Upper lobe of right lung (tissue), 1 donor: Measurements from ENCODE around the gene RBM23. TPM values are rescaled to one million over a fixed set of nuclear protein-coding genes. Genes with fewer than 3 reads are reported as not detected.
"Not testable (repeated sequence)": the region's sequence is repeated elsewhere in the genome, so short reads cannot be mapped to it uniquely, and the experiment has no call there.

Experiments
- ATAC-seq: fragments of 200-7000 bp; cut with Tn5 transposase; one replicate; pipeline ENCODE4 v1.9.1; 2020; ENCODE audit warnings: mild to moderate bottlenecking, moderate library complexity
- DNase-seq: peaks from one replicate; pipeline ENCODE4 v3.0.0-alpha.2; 2020
- H3K27ac ChIP-seq: fragments of 200-600 bp; one replicate; pipeline ENCODE4 v1.8.0; 2022
- H3K27me3 ChIP-seq: fragments of 200-600 bp; one replicate; pipeline ENCODE4 v1.8.0; 2022; ENCODE audit warnings: mild to moderate bottlenecking
- H3K36me3 ChIP-seq: fragments of 200-600 bp; one replicate; pipeline ENCODE4 v1.8.0; 2022
- H3K4me1 ChIP-seq: fragments of 200-600 bp; one replicate; pipeline ENCODE4 v1.8.0; 2022
- H3K4me3 ChIP-seq: fragments of 200-600 bp; one replicate; pipeline ENCODE4 v1.8.0; 2022; ENCODE audit warnings: mild to moderate bottlenecking
- H3K9me3 ChIP-seq: fragments of 200-600 bp; one replicate; pipeline ENCODE4 v1.8.0; 2022
- CTCF ChIP-seq: fragments of 200-600 bp; IDR thresholded peaks from one replicate; pipeline ENCODE4 v1.8.0; 2022; ENCODE audit warnings: antibody characterized with exemption
- intact Hi-C: fragments of 100-400 bp; cut with DNase I; formaldehyde crosslinking; loops from one replicate; pipeline ENCODE4 v1.11.0; 2022
- total RNA-seq: library from RNA; stranded (reverse); fragmentation: NEBNext Ultra II Directional; extraction: Animal tissue kit (Norgen Biotek cat#: 25700); gene quantifications from one replicate; pipeline ENCODE4 v1.2.1, GENCODE V29; 2021
- donor health status: DM: no; HTN: yes; CAD: no; lungs with severe emphysema.

Gene RBM23
- total RNA-seq, 1 donor from 2014 or later, result 83.5 TPM

- no peaks in the 10 kb centered on the region for H3K36me3 ChIP-seq
- ATAC-seq (no peak), DNase-seq (no peak)
- no peak for TF ChIP-seq CTCF
- H3K27me3 ChIP-seq, result no peaks in the 10 kb centered on the region
- no peak overlapping the region for H3K27ac ChIP-seq
- H3K9me3 ChIP-seq, result no peaks in the 10 kb centered on the region
- H3K4me1 ChIP-seq, result no peaks in the 10 kb centered on the region
- H3K4me3 ChIP-seq, result no peak overlapping the region
- intact Hi-C loops, result no loop called here
These were observed 57.3 kb downstream of the RBM23 start for GRCh38 chr14:22861651-22862050.

- H3K27ac ChIP-seq, H3K9me3 ChIP-seq, intact Hi-C loops, ATAC-seq, DNase-seq, H3K4me1 ChIP-seq, H3K36me3 ChIP-seq, H3K27me3 ChIP-seq, H3K4me3 ChIP-seq: not testable (repeated sequence)
These were observed 58.6 kb downstream of the RBM23 start for GRCh38 chr14:22860377-22860776.

- ATAC-seq (no peak), DNase-seq (no peak)
- Histone ChIP-seq H3K36me3 (no peaks in the 10 kb centered on the region), H3K27ac (no peak overlapping the region), H3K27me3 (no peaks in the 10 kb centered on the region), H3K4me3 (no peak overlapping the region), H3K9me3 (no peaks in the 10 kb centered on the region), H3K4me1 (peaks cover 16% of the 10 kb centered on the region)
- no peak for TF ChIP-seq CTCF
- intact Hi-C loops, result loop anchor here (5.0 kb wide), 1 partner anchor 34 kb away; no protein-coding TSS in a partner anchor
These were observed 62.5 kb downstream of the RBM23 start for GRCh38 chr14:22856428-22856827.

GRCh38 chr14:22854963-22855724 lies 63.8 kb downstream of the RBM23 start:
- H3K36me3 ChIP-seq, result no peaks in the 10 kb centered on the region
- H3K4me3 ChIP-seq, result no peak overlapping the region
- H3K9me3 ChIP-seq, result no peaks in the 10 kb centered on the region
- no peak for TF ChIP-seq CTCF
- no peaks in the 10 kb centered on the region for H3K27me3 ChIP-seq
- intact Hi-C loops, result loop anchor here (5.0 kb wide), 1 partner anchor 33 kb away; no protein-coding TSS in a partner anchor
- no peak overlapping the region for H3K27ac ChIP-seq
- peaks cover 27% of the 10 kb centered on the region for H3K4me1 ChIP-seq
- ATAC-seq (no peak), DNase-seq (no peak)

- H3K27me3 ChIP-seq, H3K4me3 ChIP-seq, DNase-seq, intact Hi-C loops, H3K27ac ChIP-seq, H3K9me3 ChIP-seq, H3K36me3 ChIP-seq, ATAC-seq: not testable (repeated sequence)
- peaks cover 35% of the 10 kb centered on the region for H3K4me1 ChIP-seq
These were observed 64.7 kb downstream of the RBM23 start for GRCh38 chr14:22854296-22854695.

GRCh38 chr14:22852940-22853767 lies 65.8 kb downstream of the RBM23 start:
- Histone ChIP-seq H3K4me3 (peak overlapping the region; percentile 53), H3K36me3 (no peaks in the 10 kb centered on the region), H3K9me3 (no peaks in the 10 kb centered on the region), H3K27me3 (no peaks in the 10 kb centered on the region), H3K4me1 (peaks cover 42% of the 10 kb centered on the region), H3K27ac (peak overlapping the region; percentile 24)
- ATAC-seq (peak; percentile 94), DNase-seq (peak; percentile 94)
- peak; percentile 91 for TF ChIP-seq CTCF
- intact Hi-C loops, result no loop called here
